GM10248 (cell line): ENCODE measurements around the gene FAM83E.

ENCODE experiments used
- CTCF ChIA-PET: fragments of 300-600 bp; sonication (Branson Sonifier 250); formaldehyde crosslinking; extraction: SDS; loops from one replicate; lab custom pipeline; 2021; ENCODE audit warnings: antibody characterized with exemption; lab: Yijun Ruan, JAX
- POLR2A ChIA-PET: fragments of 350-650 bp; sonication (Branson Sonifier 250); formaldehyde crosslinking; extraction: SDS; loops from one replicate; lab custom pipeline; 2020; ENCODE audit warnings: antibody characterized with exemption; lab: Yijun Ruan, JAX
- DNase-seq: peaks from one replicate; pipeline ENCODE4 v3.0.0; 2012; ENCODE audit errors: extremely low spot score
- TF ChIP-seq, protein P1 (sequence below): IDR thresholded peaks from 2 replicates; pipeline ENCODE4 v1.5.1; 2012; ENCODE audit warnings: mild to moderate bottlenecking, low read depth; ENCODE audit errors: extremely low read depth, missing control alignments, control extremely low read depth

FAM83E gene

DNA sequence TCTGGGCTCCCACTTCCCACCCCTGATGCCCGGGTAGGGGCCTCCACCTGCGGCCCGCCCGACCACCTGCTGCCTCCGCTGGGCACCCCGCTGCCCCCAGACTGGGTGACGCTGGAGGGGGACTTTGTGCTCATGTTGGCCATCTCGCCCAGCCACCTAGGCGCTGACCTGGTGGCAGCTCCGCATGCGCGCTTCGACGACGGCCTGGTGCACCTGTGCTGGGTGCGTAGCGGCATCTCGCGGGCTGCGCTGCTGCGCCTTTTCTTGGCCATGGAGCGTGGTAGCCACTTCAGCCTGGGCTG, 14.4 kb upstream of the FAM83E start:
- DNase-seq: no peak
- ChIA-PET POLR2A (no interaction called here), CTCF (no interaction called here)
- TF ChIP-seq, protein P1, sequence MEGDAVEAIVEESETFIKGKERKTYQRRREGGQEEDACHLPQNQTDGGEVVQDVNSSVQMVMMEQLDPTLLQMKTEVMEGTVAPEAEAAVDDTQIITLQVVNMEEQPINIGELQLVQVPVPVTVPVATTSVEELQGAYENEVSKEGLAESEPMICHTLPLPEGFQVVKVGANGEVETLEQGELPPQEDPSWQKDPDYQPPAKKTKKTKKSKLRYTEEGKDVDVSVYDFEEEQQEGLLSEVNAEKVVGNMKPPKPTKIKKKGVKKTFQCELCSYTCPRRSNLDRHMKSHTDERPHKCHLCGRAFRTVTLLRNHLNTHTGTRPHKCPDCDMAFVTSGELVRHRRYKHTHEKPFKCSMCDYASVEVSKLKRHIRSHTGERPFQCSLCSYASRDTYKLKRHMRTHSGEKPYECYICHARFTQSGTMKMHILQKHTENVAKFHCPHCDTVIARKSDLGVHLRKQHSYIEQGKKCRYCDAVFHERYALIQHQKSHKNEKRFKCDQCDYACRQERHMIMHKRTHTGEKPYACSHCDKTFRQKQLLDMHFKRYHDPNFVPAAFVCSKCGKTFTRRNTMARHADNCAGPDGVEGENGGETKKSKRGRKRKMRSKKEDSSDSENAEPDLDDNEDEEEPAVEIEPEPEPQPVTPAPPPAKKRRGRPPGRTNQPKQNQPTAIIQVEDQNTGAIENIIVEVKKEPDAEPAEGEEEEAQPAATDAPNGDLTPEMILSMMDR: no peak

DNA sequence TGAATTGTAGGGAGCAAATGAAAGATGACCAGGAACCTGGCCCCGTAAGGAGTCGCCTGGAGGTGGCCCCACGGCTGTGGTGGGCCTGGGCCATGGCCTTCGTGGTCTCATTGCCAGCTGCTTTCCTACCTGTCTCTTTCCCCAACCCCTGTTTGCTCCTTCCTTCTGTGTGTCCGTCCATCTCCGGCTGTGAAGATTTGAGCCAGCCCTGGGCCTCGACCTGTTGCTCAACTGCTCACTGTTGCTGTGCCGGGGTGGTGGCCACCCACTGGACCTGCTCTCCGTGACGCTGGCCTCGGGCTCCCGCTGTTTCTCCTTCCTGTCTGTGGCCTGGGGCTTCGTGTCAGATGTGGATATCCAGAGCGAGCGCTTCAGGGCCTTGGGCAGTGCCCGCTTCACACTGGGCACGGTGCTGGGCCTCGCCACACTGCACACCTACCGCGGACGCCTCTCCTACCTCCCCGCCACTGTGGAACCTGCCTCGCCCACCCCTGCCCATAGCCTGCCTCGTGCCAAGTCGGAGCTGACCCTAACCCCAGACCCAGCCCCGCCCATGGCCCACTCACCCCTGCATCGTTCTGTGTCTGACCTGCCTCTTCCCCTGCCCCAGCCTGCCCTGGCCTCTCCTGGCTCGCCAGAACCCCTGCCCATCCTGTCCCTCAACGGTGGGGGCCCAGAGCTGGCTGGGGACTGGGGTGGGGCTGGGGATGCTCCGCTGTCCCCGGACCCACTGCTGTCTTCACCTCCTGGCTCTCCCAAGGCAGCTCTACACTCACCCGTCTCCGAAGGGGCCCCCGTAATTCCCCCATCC, 13.8 kb upstream of the FAM83E start:
- ChIA-PET CTCF (interaction anchor here (0.8 to 1.2 kb wide), 2 partner anchors 12 to 113 kb away, joined by 3 read pairs; no protein-coding TSS in a partner anchor), POLR2A (no interaction called here)
- DNase-seq: no peak
- TF ChIP-seq, protein P1: no peak

DNA sequence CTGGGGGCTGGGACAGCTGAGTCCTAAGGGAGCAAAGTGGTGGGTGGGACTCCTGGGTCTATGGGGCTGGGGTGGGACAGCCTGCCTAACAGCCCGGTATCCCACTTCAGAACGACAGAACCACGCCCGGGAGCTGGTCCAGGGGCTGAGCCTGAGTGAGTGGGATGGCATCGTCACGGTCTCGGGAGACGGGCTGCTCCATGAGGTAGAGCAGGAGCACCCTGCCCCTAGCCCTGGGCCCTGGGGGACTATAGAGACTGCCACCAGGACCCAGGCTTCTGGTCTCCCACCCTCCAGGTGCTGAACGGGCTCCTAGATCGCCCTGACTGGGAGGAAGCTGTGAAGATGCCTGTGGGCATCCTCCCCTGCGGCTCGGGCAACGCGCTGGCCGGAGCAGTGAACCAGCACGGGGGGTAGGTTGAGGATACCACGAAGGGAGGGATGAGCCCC, 13.0 kb upstream of the FAM83E start:
- ChIA-PET CTCF (interaction anchor here (0.8 to 1.4 kb wide), 3 partner anchors 11 to 138 kb away, joined by 3 read pairs; no protein-coding TSS in a partner anchor), POLR2A (no interaction called here)
- no peak for DNase-seq
- TF ChIP-seq, protein P1: no peak

DNA sequence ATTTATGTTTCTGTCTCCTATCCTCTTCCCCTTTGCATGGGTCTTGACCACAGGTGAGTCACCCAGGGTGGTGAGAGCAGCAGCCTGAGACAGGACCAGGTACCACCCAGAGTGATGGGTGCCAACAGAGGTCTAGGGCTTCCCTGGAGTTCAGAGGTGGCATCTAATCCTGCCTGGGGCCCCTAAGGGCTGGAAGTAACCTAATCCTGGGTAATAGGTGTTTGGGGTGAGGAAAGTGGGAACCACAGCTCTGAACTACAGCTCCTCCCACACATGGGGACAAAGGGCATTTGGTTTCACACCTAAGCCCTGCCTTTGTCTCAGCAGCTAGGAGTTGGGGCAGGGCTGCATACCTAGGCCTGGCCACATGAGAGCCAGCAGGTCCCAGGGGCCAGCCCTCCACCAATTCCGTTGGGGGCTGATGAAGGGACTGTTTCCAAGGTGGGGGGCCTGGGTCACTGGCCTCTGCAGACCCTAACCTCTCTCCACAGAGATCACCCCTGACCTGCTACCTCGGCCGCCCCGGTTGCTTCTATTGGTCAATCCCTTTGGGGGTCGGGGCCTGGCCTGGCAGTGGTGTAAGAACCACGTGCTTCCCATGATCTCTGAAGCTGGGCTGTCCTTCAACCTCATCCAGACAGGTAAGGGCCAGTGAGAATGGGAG, 12.5 kb upstream of the FAM83E start:
- CTCF ChIA-PET: interaction anchor here (1.2 to 1.4 kb wide), 2 partner anchors 112 to 138 kb away, joined by 3 read pairs; no protein-coding TSS in a partner anchor
- no peak for DNase-seq
- POLR2A ChIA-PET: no interaction called here
- TF ChIP-seq, protein P1: no peak

DNA sequence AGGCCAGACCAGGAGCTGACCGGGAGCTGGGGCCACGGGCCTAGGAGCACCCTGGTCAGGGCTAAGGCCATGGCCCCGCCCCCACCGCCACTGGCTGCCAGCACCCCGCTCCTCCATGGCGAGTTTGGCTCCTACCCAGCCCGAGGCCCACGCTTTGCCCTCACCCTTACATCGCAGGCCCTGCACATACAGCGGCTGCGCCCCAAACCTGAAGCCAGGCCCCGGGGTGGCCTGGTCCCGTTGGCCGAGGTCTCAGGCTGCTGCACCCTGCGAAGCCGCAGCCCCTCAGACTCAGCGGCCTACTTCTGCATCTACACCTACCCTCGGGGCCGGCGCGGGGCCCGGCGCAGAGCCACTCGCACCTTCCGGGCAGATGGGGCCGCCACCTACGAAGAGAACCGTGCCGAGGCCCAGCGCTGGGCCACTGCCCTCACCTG, 11.0 kb upstream of the FAM83E start:
- ChIA-PET CTCF (interaction anchor here (3.9 kb wide), 1 partner anchor 8 kb away, joined by 20 read pairs; no protein-coding TSS in a partner anchor), POLR2A (no interaction called here)
- TF ChIP-seq, protein P1: no peak
- no peak for DNase-seq
